D341Med (cell line): ENCODE measurements around the gene DLX2.

Experiments
- DNase-seq: peaks from one replicate; pipeline ENCODE4 v3.0.0; 2012; ENCODE audit warnings: low spot score

DLX2 gene

DNA sequence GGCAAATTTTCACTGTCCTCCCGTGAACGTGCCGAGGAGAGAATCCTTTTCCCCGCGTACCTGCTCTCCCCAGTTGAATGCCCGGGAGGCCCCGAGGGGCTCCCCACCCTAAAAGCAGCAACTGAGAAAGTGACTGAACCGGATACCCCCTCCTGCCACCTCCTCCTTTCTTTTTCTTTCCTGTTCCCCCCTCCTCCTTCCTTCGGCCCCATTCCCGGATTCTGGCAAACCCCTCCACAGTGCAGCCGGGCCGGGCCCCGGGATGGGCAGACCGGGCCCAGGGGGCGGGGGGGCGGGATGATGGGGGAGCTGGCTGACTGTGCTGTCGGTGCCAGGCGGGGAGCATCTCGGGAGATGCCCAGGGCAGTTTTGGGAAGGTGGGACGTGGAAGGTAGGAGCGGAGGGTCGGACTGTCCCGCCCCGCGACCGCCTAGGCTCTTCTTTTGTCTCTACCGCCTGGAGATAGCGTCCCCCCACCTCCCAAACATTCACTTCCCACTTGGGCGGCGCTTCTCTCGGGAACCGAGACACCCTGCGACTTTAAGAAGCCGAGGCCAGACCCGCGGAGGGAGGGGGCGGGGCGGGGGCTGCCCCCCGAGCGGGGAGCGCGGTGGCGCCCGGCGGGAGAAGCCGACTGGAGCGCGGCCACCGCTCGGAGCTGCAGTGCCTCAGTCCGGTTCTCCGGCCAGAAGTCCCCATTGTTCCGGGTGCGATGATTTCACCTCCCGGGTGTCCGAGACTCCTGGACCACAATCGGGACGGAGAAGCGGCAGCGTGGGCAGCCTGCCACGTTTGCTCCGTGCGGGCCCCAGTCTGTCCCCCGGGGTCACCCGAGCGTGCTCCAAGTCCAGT lies 8.2 kb downstream of the DLX2 start:
- DNase-seq = peak; percentile 60

DNA sequence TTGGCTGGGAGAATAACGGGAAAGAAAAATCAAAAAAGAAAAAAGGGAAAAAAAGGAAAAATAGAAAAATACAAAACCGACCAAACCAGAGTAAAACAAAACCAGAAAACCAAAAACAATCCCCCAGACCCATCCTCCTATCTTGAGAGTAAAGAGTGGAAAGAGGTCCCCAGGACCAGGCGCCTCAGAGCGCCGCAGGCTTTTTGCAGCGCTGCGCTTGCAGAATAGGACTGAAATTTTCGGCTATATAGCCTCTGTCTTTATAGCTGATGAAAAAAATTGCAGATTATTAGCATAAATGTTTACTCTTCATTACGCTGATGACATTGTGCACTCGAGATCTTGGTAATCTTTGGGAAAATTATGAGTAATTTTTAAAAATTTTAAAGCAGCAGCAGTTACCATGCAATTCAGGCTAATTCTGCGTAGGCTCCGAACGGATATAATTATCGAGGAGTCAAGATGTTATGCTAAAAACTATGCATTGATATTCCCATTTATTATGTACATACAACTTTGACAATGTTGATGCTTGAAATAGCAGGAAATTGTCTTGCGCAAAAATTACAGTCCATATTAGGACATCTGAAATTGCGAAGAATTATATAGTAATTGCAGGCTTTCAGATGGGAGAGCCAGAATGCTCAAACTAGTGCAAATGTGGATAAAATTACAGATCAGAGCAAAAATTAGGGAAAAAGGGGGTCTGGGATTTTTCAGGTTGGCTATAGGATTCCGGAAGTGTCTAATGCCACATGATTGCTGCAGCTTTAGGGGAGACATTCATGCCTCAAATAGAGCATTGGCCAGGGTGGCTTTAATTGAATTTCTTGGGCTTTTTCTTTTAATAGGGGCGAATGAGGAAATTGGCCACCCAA lies 9.0 kb downstream of the DLX2 start:
- DNase-seq = no peak

DNA sequence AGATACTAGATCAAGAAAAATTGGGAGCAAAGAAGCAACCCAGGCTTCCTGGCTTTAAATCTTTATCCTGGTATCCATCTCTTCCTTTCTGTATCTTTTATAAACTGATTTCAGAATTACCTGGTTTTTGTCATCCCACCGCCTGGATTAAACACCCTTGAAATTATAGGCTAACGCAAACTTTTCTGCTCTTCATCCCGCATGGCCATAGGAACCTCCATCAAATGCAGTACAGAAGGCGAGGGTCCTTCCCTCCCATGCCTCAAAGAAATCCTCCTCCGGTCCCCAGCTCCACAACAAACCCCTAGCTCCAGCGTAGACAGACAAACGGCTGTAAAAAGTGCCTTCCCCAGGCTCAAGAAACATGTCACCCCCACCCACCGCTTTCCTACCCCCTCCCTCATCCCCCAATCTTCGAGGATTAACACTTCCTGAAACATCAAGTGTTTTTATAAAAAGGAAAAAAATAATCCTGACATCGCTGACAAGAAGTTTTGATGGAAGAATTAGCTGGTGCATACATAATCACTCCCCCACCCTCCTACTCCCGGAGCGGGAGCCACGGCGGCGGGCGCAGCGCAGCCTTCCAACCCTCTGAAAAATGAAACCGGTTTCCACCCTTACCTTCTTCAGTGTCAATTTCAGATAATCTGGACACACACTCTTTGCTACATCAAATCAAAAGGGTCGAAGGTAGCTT lies 9.8 kb downstream of the DLX2 start:
- DNase-seq = no peak

DNA sequence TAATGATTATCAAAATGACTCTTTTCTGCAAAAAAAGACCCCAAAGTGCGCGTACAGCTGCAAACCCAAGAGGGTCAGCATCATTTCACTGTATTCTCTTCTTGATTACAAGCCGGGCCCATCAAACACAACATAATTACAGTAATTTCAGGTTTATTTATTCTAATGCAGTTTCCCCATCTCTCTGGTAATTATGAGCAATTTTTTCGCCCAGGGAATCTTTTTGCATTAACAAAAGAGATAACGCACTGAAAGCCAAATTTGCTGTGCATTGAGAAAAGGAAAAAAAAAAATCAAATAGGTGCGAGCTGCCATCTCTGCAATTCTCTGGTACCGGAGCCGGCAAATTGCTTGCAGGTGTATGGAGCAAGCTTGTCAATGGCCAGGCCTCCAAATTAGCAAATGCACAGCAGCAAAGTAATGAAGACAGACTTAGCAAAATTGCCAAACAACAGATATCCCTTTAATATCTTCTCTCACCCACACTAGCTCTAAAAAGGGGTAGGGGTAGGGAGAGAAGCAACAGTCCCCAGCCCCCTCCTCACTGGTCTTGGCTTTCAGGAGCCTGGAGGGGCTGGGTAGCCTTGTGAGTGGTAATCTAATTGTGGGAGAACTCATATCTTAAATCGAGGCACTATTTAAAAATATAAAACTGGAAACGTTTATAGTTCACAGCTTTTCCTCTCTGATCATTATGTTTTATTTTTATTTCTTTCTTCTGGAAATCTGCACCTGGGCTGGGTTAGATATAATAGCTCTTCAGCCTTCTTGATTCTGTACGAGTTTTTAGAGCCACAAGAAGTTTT lies 10.7 kb downstream of the DLX2 start:
- DNase-seq = no peak

DNA sequence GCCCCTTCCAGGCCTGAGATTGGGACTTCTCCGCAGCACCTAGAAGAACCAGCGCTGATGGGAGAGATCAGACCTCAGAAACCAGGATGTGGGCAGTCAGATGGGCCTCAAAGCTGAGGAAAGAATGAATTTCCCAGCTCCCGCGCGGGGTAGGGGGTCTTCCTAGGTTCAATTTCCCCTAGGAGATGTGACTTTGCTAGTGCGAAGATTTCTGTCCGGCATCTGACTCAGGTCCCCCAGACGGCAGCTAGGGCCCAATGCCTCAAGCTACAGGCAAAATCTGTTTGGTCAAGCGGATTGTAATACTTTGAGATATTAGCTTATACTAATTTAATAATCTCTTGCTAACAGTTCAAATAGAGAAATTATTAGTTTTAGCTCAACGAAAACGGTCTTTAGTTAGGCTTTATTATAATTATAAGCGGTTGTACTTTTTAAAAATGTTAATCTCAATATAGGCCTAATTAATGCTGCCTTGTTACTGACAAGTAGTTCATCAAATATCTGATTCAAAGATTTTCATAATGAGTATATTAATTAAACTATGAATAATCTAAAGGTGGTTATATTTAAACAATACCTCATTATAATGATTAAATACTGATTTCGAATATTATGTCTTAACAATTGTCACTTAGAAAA lies 11.6 kb downstream of the DLX2 start:
- no peak for DNase-seq

DNA sequence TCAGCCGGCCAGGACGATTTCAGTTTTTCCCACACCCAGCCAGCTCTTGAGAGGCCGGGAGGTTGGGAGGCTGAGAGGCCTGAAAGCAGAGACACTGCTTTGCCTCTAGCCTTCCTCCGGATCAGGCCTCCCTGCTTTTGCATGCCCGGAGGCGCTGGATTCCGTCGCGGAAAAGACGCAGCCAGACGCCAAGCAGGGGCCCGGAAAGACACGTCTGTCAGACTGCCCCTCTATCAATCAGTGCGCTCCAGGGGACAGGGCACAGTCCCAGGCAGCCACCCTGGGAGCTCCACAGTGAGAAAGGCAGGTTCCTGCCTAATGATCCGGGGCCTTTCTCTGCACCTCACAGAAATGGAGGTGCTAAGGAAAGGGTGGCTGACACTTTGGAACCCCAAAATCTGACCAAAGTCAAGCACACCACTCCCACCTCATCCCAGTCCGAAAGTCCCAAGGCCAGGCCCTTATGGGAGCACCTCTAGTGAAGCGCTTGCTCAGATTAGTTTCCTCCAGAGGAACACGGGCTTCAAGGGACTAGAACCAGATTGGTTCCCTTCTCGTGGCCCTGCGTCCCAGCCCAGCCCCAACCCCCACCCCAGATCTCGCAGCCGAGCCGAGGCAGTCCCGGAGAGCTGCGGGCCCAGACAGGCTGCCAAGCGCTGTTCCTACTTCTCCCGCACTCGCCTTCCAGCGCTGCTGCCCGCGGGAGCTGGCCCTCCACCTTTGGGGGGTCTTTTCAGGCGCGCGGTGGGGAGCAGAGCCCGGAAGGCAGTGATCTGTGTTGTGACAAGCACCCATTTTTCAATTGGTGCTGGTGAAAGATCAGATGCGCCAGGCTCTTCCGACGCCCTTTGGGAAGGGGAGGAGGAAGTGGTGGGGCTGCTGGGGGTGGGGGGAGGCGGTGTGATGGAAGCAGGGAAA lies 12.4 kb downstream of the DLX2 start:
- DNase-seq = no peak

DNA sequence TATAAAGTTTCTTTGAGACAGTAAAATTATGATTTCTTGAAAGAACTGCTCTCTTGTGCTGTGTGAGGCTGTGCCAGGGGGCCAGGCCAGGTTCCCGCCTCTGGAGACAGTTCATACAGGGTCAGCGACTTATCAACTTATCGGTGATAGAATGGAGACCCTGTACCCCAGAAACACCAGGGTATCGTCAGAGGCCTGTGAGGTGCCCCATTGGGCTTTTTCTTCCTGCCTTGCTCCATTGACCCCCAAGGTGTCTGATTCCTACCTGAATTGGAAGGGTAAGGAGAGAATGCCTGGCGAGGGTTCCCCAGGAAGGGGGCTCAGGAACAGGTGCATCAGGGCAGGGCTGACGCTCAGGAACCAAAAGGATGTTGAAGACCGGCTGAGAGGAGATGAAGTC lies 13.1 kb downstream of the DLX2 start:
- no peak for DNase-seq

DNA sequence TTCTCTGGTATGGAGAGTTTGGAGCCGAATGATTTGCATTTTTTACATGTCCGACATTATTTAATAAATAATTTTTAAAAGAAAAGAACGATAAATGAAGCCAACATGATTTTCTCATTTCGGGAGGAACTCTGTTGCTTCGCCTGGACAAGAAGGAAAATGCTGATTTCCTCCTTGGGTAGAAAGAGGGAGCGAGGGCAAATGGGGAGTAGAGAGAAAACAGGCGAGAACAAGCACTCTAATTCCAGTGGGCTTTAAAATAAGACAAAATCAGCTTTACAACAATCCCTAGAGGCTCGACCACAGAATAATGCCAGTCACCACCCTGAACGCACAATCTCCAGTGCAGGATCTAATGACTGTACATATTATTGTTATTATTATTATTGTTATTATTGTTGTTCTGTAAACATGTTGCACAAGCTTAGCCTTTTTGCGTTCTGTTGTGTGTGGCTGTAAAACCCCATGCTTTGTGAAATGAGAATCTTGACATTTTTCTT lies 13.6 kb downstream of the DLX2 start:
- DNase-seq = no peak

DNA sequence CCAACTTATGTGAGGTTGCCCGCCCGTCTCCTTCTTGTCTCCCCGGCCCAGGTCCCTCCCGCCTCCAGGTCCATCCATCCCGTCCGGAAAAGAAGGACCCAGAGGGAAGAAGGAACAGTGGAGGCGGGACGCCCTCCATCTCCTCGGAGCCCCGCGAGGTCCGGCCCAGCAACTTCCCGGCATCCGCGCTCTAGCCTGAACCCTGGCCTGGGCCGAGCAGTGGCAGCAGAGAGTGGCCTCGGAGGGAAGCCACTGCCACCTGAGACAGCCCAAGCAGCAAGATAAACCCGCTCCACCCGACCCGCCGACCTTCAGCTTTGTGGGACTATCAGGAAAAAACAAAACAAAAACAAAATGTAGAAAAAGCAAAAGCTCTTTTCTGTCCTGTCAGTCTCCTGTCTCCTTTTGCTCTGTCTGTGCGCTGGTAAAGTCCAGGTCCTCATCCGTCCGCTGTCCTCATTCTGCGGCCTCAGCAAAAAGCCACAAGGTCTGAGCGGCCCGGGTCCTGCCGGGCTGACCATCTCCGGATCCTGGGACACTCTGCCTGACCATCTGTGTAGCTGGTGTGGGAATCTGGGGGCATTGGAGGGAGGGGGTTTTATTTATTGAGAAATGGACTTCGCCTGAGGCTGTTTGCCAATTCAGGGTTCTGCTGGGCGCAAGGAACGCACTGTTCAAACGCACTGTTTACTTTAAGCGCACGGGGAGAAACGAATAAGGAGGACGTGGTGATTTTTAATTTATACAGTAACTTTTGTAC lies 14.3 kb downstream of the DLX2 start:
- DNase-seq = no peak

DNA sequence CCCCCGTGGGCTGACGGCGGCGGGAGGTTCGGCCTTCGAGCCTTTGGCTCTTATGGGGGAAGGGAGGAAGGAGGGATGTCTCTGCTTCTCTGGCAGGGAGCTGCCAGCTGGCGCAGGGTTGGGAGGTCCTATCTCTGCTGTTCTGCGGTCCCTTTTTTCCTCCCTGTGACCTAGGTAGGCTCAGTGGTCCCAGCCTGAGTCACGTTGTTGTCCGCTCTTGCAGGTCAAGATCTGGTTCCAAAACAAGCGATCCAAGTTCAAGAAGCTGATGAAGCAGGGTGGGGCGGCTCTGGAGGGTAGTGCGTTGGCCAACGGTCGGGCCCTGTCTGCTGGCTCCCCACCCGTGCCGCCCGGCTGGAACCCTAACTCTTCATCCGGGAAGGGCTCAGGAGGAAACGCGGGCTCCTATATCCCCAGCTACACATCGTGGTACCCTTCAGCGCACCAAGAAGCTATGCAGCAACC lies 14.9 kb downstream of the DLX2 start:
- no peak for DNase-seq

DNA sequence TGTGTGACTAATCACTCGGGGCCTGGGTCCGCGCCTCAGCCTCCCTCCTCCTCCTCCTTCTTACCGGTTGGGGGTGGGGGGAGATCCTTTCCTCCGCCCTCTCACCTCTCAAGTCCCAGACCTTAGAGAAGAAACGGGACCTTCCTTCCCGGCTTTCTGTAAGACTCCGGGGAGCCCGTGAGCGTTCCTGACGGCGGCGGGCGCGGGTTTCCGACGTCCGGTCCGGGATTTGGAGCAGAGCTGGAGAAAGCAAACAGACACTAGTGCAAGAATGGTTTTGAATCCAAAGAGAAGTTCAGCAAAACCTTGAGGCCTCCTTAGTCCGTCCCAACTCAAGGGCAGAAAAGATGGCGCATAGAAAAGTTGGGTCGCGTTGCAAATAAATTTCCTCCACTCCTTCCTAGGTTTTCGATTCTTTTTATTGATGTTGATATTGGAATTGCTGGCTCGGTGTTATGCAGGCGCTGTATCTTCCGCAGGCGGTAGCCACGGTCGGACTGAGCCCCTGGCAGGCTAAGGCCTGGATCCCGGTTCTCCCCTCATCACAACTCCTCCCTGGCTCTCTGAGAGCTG lies 15.4 kb downstream of the DLX2 start:
- no peak for DNase-seq

DNA sequence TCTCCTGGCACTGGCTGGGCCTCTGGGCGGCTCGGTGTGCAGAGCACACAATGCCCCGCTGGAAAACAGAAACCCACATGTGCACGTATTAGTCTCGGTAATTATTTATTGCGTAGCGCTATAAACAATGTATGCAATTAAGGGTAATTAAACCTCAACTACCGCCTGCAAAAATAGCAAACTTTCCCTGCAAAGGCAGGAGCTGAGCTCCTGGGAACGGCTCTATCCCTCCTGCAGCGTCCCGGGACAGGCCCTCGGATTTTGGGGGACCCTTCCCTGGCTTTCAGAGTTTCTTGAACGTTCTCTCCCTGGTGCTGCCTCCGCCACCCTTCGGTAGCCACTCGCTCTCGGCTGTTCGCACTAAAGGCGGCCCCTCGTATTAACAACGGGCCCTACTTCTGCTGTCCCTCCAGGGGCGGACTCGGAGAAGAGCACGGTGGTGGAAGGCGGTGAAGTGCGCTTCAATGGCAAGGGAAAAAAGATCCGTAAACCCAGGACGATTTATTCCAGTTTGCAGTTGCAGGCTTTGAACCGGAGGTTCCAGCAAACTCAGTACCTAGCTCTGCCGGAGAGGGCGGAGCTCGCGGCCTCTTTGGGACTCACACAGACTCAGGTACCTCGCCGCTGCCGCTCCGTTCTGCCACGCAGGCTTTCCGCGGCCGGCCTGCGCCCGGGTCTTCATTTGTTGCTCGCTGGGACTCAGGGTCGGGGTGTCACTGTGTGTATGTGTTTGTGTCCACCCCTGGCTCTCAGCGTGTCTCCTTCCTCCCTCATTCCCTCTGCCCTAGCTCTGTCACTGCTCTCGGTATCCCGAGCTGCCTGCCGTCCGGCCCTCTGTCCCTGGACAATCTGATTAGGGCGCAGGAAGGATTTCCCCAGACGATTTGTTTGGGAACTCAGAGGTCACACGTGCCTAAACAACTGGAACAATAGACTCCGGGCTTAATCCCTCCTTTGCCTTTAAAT lies 16.2 kb downstream of the DLX2 start:
- peak; percentile 61 for DNase-seq

DNA sequence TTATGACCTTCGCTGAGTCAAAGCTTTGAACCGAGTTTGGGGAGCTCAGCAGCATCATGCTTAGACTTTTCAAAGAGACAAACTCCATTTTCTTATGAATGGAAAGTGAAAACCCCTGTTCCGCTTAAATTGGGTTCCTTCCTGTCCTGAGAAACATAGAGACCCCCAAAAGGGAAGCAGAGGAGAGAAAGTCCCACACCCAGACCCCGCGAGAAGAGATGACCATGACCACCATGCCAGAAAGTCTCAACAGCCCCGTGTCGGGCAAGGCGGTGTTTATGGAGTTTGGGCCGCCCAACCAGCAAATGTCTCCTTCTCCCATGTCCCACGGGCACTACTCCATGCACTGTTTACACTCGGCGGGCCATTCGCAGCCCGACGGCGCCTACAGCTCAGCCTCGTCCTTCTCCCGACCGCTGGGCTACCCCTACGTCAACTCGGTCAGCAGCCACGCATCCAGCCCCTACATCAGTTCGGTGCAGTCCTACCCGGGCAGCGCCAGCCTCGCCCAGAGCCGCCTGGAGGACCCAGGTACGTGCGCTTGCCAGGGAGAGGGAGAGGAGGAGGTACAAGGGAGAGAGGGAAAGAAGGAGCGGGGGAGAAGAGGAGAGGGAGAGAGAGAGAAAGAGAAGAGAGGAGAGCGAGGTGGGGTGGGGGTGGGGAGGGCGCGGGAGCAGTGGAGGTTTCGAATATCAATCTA lies 17.1 kb downstream of the DLX2 start, which contains the start of gene DLX1:
Gene DLX1, plus strand, starts transcription at position 48 of the 700 bp plus-strand sequence. Its CDS starts 171 bp downstream, at position 219.
- peak; percentile 60 for DNase-seq

DNA sequence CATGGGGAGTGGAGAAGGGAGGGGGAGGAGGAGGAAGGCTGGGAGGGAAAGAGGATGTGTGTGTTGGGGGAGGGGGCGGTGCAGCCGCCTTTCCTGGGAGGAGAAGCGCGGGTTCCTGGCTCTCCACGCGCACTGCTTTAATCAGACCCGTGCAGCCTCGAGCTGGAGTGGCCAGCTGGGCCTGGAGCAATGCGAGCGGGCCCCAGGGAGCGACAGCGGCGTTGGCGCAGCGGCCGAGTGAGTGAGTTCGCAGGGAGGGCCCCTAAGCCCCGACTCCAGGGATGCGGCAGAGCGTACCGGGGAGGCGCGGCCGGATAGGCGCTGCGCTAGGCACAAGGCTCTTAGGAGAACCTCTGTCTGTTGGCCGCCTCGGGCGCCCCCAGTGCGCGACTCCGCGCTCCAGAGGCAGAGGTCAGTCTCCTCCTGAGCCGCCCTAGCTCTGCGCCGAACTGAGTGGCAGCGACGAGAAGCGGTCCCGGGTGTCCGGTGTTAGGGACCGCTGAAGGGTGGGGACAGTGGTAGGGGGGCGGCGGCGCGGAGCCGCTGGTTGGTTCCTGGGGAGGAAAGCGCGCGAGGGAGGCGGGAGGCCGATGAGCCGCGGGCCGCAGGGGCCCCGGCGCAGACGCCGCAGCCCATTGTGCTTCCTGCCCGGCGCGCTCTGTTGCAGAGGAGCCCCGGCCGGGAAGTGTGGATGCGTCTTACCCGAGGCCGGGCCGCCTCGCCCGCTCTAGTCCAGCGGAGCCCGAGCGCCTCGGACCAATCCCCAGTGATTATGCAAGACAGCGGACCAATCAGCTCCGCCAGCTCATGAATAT lies 17.8 kb downstream of the DLX2 start:
- peak; percentile 90 for DNase-seq

DNA sequence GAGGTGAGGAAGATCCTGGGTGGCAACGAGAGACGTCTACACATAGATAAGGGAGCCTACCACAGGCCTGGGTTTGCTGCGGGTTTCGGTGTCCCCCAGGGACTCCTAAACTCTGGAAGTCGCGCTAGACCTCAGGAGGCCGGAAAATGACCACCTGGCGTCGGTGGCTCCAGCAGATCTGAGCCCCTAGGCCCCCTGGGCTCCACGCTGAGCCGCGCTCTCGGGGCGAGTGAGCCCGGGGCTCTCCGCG lies 18.4 kb downstream of the DLX2 start:
- peak; percentile 72 for DNase-seq
